ENCODE data around the gene CFAP251.
A peak's percentile ranks its signal among the peaks of the same experiment; 100 is the strongest.

CFAP251 gene

DNA sequence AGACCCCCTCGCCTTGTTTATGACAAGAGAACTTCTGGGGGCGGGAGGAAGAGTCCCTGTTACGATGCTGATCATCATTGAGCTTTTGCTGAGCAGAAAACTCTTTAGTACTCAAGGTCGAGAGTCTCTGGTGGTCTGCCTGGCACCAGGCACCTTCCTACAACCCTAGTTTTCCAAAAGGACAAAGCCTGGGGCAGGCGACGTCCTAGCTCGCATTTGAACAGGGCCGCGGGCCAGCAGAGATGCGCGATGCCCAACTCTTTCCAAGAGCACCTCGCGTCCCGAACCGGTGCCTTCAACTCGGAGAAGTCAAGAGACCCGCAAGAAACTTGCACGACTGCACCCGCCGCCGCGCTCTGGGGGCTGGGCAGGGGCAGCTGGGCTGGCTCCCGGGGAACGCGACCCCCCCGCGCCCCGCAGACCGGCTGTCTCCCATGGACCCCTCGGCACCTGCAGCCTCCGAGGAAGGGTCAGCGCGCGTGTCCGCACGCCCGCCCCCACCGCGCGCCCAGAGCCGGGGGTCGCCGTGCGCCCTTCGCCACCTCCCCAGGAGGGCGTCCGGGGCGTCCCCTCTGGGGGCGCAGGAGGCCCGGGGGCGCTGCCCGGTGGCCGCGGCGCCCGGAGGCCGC lies 102.9 kb downstream of the CFAP251 start:
- in situ Hi-C loops (cut with HindIII; ENCODE audit: low sequenced_read_pairs), result no loop called here

DNA sequence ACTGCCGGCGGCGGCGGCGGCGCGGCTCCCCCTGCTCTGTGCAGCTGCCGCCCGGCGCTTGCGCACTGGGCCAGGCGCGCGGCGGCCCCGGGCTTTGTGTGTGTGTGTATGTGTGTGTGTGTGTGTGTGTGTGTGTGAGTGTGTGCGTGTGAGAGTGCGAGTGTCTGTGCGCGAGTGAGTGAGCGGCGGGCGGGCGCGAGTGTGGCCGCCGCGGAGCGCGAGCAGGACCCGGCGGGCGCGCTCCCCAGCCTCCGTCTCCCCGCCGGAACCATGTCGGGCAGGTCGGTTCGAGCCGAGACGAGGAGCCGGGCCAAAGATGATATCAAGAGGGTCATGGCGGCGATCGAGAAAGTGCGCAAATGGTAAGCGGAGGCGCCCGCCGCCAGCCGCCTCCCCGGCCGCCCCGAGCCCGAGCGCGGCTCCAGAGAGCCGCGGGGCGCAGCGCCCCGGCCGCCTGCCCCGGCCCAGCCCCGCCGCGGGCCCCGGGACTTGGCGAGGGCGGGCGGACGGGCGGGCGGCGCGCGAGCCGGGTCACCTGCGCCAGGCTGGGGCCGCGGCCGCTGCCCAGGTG lies 103.5 kb downstream of the CFAP251 start, which contains the start of gene BCL7A:
Gene BCL7A (plus strand): TSS at position 63 of the 571 bp plus-strand sequence. CDS start 208 bp downstream, at position 271.
- H3K4me3 ChIP-seq (ENCODE audit: low read depth, low read length), result peak within 1 kb of the TSS; percentile 52
- in situ Hi-C loops (cut with HindIII; ENCODE audit: low sequenced_read_pairs), result no loop called here
- peak; percentile 72 for DNase-seq (ENCODE audit: low read depth, low spot score)
- no peak for TF ChIP-seq CTCF (IDR thresholded peaks at IDR 0.05; ENCODE audit: low read depth, low read length)

More for the DNA sequence above, 102.9 kb downstream of the CFAP251 start:
- no peak for TF ChIP-seq CTCF (IDR thresholded peaks at IDR 0.05; ENCODE audit: low read depth, low read length)
- H3K4me3 ChIP-seq (ENCODE audit: low read depth, low read length), result peak overlapping the region; percentile 52
- no peak for DNase-seq (ENCODE audit: low read depth, low spot score)

DNA sequence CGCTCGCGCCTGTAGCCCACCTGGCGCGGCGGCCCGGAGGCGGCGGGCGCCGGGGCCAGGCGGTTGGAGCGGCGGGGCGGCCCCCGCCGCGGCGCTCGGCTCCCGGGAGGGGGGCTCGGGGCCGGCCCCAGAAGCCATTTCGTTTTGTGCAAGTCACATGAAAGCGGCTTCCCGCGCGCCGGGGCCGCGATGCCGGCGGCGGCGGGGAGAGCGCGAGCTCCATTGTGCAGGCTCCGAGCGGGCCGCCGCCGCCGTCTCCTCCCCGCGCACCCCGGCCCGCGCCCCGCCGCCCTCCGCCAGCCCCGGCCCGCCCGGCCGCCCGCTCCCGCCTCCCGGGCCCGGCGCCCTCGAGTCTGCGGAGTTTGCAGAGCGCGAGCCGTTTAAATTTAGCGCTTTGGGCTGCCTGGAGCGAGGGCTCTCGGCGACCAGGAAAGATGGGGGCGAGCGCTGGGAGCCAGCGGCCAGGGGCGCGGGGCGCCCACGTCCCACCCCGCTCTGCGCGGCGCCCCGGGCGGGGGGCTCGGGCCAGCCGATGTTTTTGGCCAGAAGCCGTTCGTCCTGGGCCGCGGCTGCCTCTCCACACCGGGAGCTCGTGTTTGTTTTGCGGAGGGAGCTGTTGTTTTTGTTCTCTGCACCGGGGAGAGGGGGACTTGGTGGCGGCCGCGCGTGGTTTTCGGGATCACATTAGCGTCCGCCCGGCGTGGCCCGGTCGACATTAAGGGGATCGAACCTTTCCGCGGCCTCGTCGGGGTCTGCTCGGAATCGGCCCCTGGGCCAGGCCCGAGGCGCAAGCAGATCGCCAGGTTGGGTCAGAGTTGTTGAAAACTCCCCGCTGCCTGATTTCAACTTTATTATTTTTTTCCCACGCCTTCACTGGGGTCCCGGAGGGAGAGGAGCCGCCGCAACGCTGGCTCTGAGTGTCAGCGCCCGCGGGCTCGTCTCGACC lies 104.3 kb downstream of the CFAP251 start:
- peak; percentile 29 for DNase-seq (ENCODE audit: low read depth, low spot score)
- in situ Hi-C loops (cut with HindIII; ENCODE audit: low sequenced_read_pairs), result no loop called here
- TF ChIP-seq CTCF (IDR thresholded peaks at IDR 0.05; ENCODE audit: low read depth, low read length), result no peak
- H3K4me3 ChIP-seq (ENCODE audit: low read depth, low read length), result peak overlapping the region; percentile 52

- TF ChIP-seq CTCF (IDR thresholded peaks at IDR 0.05; ENCODE audit: low read depth, low read length), result no peak
- peak; percentile 65 for DNase-seq (ENCODE audit: low read depth, low spot score)
- H3K4me3 ChIP-seq (ENCODE audit: low read depth, low read length), result peak overlapping the region; percentile 52
- in situ Hi-C loops (cut with HindIII; ENCODE audit: low sequenced_read_pairs), result no loop called here
These were observed 105.1 kb downstream of the CFAP251 start for GRCh38 chr12:122023339-122024131.

- in situ Hi-C loops (cut with HindIII; ENCODE audit: low sequenced_read_pairs), result no loop called here
- no peak for TF ChIP-seq CTCF (IDR thresholded peaks at IDR 0.05; ENCODE audit: low read depth, low read length)
- H3K4me3 ChIP-seq (ENCODE audit: low read depth, low read length), result no peak overlapping the region
- no peak for DNase-seq (ENCODE audit: low read depth, low spot score)
These were observed 105.9 kb downstream of the CFAP251 start for GRCh38 chr12:122024132-122024785.

All from astrocyte of the spinal cord (primary cell).